Astrocyte of the cerebellum (primary cell): ENCODE results near the gene CCDC9B.

ENCODE experiments used
- DNase-seq: peaks from one replicate; pipeline ENCODE4 v3.0.0-alpha.2; 2011; ENCODE audit warnings: low read depth
- H3K4me3 ChIP-seq: 2 replicates; pipeline ENCODE4 v1.5.1; 2011; ENCODE audit warnings: mild to moderate bottlenecking, low read depth, low read length, moderate library complexity
- CTCF ChIP-seq: IDR thresholded peaks from 2 replicates; pipeline ENCODE4 v1.5.1; 2012; ENCODE audit warnings: low read length, low read depth, moderate library complexity, mild to moderate bottlenecking; ENCODE audit errors: missing control alignments
- in situ Hi-C: cut with HindIII; loops from 2 replicates; pipeline ENCODE4 v1.10.0; 2017; ENCODE audit warnings: low sequenced_read_pairs

Gene CCDC9B

GRCh38 chr15:40320409-40320808 lies 20.3 kb downstream of the CCDC9B start:
- DNase-seq = no peak
- in situ Hi-C loops = loop anchor here (5.0 kb wide), 1 partner anchor 102 kb away; no protein-coding TSS in a partner anchor
- no peak overlapping the region for H3K4me3 ChIP-seq
- TF ChIP-seq CTCF = no peak

- no peak for DNase-seq
- in situ Hi-C loops = no loop called here
- no peak for TF ChIP-seq CTCF
Measured at GRCh38 chr15:40317580-40317979, 23.2 kb downstream of the CCDC9B start.

GRCh38 chr15:40316931-40317330 lies 23.8 kb downstream of the CCDC9B start:
- no peak for TF ChIP-seq CTCF
- no peak overlapping the region for H3K4me3 ChIP-seq
- in situ Hi-C loops = no loop called here
- no peak for DNase-seq

More at GRCh38 chr15:40317580-40317979, 23.2 kb downstream of the CCDC9B start:
- no peak overlapping the region for H3K4me3 ChIP-seq

GRCh38 chr15:40314723-40315276 lies 25.9 kb downstream of the CCDC9B start:
- in situ Hi-C loops = no loop called here
- DNase-seq = no peak
- no peak for TF ChIP-seq CTCF
- no peak overlapping the region for H3K4me3 ChIP-seq

GRCh38 chr15:40313531-40314398 lies 27.0 kb downstream of the CCDC9B start:
- TF ChIP-seq CTCF = no peak
- H3K4me3 ChIP-seq = no peak overlapping the region
- DNase-seq = no peak
- in situ Hi-C loops = no loop called here

- in situ Hi-C loops = no loop called here
- no peak for DNase-seq
- no peak overlapping the region for H3K4me3 ChIP-seq
- TF ChIP-seq CTCF = no peak
Measured at GRCh38 chr15:40312370-40313158, 28.2 kb downstream of the CCDC9B start.
